DND-41 (cell line): ENCODE data around the gene BEND3.

Source experiments
- CTCF ChIP-seq: IDR thresholded peaks from 2 replicates; pipeline ENCODE4 v1.5.1; 2012; ENCODE audit warnings: borderline replicate concordance, low read length, moderate library complexity, mild to moderate bottlenecking; ENCODE audit not compliant: poor library complexity, severe bottlenecking; ENCODE audit errors: extremely low read depth
- EZH2 ChIP-seq: IDR thresholded peaks from 3 replicates; pipeline ENCODE4 v1.6.1; 2012; ENCODE audit warnings: borderline replicate concordance, low read depth, mild to moderate bottlenecking, moderate library complexity, low read length, inconsistent platforms; ENCODE audit not compliant: severe bottlenecking

GRCh38 chr6:107030151-107030550 lies 85.2 kb downstream of the BEND3 start:
- TF ChIP-seq CTCF = no peak
- no peak for TF ChIP-seq EZH2
